Measurements from ENCODE around the gene CRYGB. TPM values are rescaled to one million over a fixed set of nuclear protein-coding genes. Genes with fewer than 3 reads are reported as not detected.

Gene CRYGB
- total RNA-seq, 8 experiments from 2014 or later, result not detected

DNA sequence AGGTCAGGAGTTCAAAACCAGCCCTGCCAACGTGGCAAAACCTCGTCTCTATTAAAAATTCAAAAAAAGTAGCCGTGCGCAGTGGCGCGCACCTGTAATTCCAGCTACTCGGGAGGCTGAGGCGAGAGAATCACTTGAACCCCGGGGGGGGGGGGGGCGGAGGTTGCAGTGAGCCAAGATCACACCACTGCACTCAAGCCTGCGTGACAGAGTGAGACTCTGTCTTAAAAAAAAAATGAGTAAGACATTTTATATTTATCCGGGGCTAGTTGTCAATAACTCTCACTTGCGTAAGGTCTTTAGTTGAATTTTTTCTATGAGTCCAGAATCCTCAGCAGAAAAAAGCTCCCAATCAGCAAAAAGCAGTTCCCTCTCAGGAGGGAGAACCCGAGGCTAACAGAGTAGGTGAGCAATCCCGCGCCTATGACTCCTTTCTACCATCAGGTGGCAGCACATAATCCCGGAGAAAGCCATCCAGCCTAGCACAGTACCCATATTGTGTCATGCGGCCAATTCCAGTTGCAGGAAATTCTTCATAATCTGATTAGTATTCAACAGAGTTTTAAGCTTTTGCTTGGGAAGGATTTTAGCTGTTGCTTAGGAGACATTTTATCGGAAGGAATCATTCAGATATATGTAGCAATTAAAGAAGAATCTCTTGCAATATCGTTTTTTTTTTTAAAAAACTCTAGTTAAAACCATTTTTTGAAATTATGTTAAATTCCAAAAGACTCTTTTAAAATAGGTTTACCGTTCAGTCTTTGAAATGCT is 29.3 kb upstream of the CRYGB start:
- in situ Hi-C loops (cut with MboI; ENCODE audit: low pct_unique_long_range_greater_than_20kb in 2 of 9, low sequenced_read_pairs in 9 of 9, unreplicated experiment in 9 of 9), result loop anchor here in 1 of 9 experiments (10.0 kb wide), 1 partner anchor 70 kb away; no protein-coding TSS in a partner anchor
- ATAC-seq (replicated peaks in 6 of 8), result peak; percentile 89 to 100 (median 100)
- 10 to 37% (median 28%) methylated on average over 1 to 13 of the region's 21 CpGs for WGBS, 10 experiments
- no peak overlapping the region for H3K4me3 ChIP-seq
- no peak overlapping the region for H3K27ac ChIP-seq
- H3K4me1 ChIP-seq (replicated peaks in 1 of 2), result peaks cover 0 to 4% of the 10 kb centered on the region in 2 donors

GRCh38 chr2:208174144-208174543 is 28.2 kb upstream of the CRYGB start:
- H3K4me3 ChIP-seq, result no peak overlapping the region
- in situ Hi-C loops (cut with MboI; ENCODE audit: low pct_unique_long_range_greater_than_20kb in 2 of 9, low sequenced_read_pairs in 9 of 9, unreplicated experiment in 9 of 9), result loop anchor here in 1 of 9 experiments (10.0 kb wide), 1 partner anchor 71 kb away; no protein-coding TSS in a partner anchor
- WGBS, 10 experiments, result 60 to 100% (median 95%) methylated on average over 2 to 6 of the region's 9 CpGs; no CpG with 5 or more reads in 2 of the 10 experiments
- ATAC-seq (replicated peaks in 6 of 8), result no peak
- no peak overlapping the region for H3K27ac ChIP-seq
- peaks cover 0 to 4% of the 10 kb centered on the region in 2 donors for H3K4me1 ChIP-seq (replicated peaks in 1 of 2)

DNA sequence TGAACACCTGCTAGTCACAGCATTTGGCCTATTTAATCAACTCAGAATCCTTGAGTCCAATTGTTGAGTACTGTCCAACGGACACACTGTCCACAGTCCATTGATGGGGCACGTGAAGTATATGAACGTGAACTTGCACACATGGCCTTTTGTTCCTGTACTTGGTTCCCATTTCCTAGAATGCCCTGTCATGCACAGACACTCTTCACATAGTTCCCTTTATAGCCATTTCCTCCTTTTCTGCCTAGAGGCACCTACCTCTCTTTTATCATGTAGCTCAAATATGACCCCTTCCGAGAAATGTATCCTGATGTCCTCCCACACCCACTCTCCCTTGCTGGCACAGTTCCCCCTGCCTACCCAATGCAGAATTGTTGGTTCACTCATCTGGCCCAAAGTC is 26.2 kb upstream of the CRYGB start:
- 24 to 100% (median 74%) methylated on average over 1 to 3 of the region's 4 CpGs; no CpG with 5 or more reads in 2 of the 10 experiments for WGBS, 10 experiments
- Histone ChIP-seq H3K4me1 (replicated peaks in 1 of 2) (peaks cover 0 to 4% of the 10 kb centered on the region in 2 donors), H3K4me3 (no peak overlapping the region), H3K27ac (no peak overlapping the region)
- in situ Hi-C loops (cut with MboI; ENCODE audit: low pct_unique_long_range_greater_than_20kb in 2 of 9, low sequenced_read_pairs in 9 of 9, unreplicated experiment in 9 of 9), result loop anchor here in 1 of 9 experiments (10.0 kb wide), 1 partner anchor 73 kb away; no protein-coding TSS in a partner anchor
- peak in 2 of 8 experiments; percentile 11 to 18 for ATAC-seq (replicated peaks in 6 of 8)

DNA sequence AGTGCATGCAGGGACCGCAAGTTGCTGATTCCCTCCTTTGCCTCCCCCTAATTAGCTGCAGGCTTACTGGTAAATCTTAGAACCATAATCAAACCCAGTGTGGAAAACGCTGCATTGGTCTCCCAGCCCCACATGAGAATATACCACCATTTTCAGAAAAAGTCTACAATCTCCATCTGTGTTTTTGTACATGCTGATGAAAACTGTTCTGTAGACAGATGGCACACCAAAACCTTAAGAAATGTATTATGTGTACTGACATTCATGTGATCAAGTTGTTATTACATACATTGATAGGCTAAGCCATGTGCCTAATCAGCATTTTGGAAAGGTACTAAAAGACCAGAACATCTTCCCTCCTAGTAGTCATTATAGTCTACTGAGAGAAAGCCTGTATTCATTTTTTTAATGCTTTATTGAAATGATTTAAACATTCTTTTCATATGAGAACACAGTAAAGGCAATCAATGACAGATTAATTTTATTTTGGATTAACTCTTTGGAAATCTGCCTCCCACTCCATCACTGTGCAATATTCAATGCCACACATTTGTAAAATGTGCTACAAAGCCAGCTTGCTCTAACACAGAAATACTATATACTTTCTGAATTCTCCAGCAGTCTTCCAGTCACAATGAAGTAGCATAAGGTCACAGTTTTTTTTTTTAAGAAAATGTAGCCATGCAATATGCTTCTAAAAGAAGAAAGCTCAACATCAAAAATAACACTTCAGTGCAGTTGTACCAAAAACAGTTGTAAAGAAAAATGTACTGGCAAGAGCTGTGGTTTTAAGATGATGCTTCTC is 19.2 kb upstream of the CRYGB start:
- no peak overlapping the region for H3K27ac ChIP-seq
- in situ Hi-C loops (cut with MboI; ENCODE audit: low pct_unique_long_range_greater_than_20kb in 2 of 9, low sequenced_read_pairs in 9 of 9, unreplicated experiment in 9 of 9), result no loop called here
- no peak for ATAC-seq (replicated peaks in 6 of 8)
- no peaks in the 10 kb centered on the region for H3K4me1 ChIP-seq (replicated peaks in 1 of 2)
- 0 to 100% (median 90%) methylated on average over 1 to 2 of the region's 2 CpGs; no CpG with 5 or more reads in 3 of the 10 experiments for WGBS, 10 experiments
- no peak overlapping the region for H3K4me3 ChIP-seq

DNA sequence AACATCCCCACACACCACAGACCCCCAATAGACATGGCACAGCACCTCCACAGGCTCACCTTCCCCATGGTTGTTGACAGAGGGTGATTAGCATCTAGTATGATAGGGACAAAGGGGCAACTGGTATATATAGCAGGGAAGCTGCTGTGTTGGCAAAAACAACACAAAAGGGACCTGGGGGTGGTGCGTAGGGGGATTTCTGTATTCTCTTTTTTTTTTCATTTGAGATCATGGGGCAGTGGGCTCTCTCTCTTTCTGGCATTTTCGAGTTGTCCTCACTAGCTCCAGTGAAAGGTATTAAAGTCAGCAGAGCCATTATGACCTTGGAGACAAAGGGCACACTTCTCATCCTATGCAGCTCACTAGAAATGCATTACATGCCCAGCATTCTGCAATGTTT is 17.5 kb upstream of the CRYGB start, which contains the start of gene CRYGA:
Gene CRYGA, minus strand, starts transcription at position 101 of the 400 bp plus-strand sequence. Its CDS starts 33 bp downstream, at position 68.
- Histone ChIP-seq H3K27ac (no peak within 1 kb of the TSS), H3K4me3 (no peak within 1 kb of the TSS), H3K4me1 (replicated peaks in 1 of 2) (no peaks in the 10 kb centered on the region)
- in situ Hi-C loops (cut with MboI; ENCODE audit: low pct_unique_long_range_greater_than_20kb in 2 of 9, low sequenced_read_pairs in 9 of 9, unreplicated experiment in 9 of 9), result no loop called here
- 0 to 86% (median 67%) methylated on average over 1 of the region's 2 CpGs; no CpG with 5 or more reads in 5 of the 10 experiments for WGBS, 10 experiments
- peak in 1 of 8 experiments; percentile 18 for ATAC-seq (replicated peaks in 6 of 8)

GRCh38 chr2:208156439-208156838 is 10.5 kb upstream of the CRYGB start:
- no peak for ATAC-seq (replicated peaks in 6 of 8)
- peaks cover 6 to 7% of the 10 kb centered on the region in 2 donors for H3K4me1 ChIP-seq (replicated peaks in 1 of 2)
- H3K4me3 ChIP-seq, result no peak overlapping the region
- H3K27ac ChIP-seq, result no peak overlapping the region
- WGBS, 10 experiments, result 0 to 100% (median 28%) methylated on average over 1 to 2 of the region's 2 CpGs; no CpG with 5 or more reads in 4 of the 10 experiments
- in situ Hi-C loops (cut with MboI; ENCODE audit: low pct_unique_long_range_greater_than_20kb in 2 of 9, low sequenced_read_pairs in 9 of 9, unreplicated experiment in 9 of 9), result no loop called here

- Histone ChIP-seq H3K27ac (no peak overlapping the region), H3K4me1 (replicated peaks in 1 of 2) (peaks cover 6 to 7% of the 10 kb centered on the region in 2 donors), H3K4me3 (no peak overlapping the region)
- in situ Hi-C loops (cut with MboI; ENCODE audit: low pct_unique_long_range_greater_than_20kb in 2 of 9, low sequenced_read_pairs in 9 of 9, unreplicated experiment in 9 of 9), result no loop called here
- ATAC-seq (replicated peaks in 6 of 8), result no peak
Observed at GRCh38 chr2:208153156-208153555, 7.2 kb upstream of the CRYGB start.

DNA sequence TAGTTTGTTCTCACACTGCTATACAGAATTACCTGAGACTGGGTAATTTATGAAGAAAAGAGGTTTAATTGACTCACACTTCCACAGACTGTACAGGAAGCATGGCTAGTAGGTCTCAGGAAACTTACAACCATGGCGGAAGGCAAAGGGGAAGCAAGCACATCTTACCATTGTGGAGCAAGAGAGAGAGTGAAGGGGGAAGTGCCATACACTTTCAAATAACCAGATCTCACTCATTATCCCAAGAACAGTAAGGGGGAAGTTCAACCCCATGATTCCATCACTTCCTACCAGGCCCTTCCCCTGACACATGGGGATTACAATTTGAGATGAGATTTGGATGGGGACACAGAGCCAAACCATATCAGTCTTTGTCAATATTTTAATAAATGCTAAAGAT is 5.0 kb upstream of the CRYGB start:
- no peak for ATAC-seq (replicated peaks in 6 of 8)
- in situ Hi-C loops (cut with MboI; ENCODE audit: low pct_unique_long_range_greater_than_20kb in 2 of 9, low sequenced_read_pairs in 9 of 9, unreplicated experiment in 9 of 9), result no loop called here
- Histone ChIP-seq H3K27ac (no peak overlapping the region), H3K4me3 (no peak overlapping the region), H3K4me1 (replicated peaks in 1 of 2) (peaks cover 4% of the 10 kb centered on the region in 2 donors)
- 14 to 100% (median 100%) methylated on average over 1 of the region's 1 CpG; no CpG with 5 or more reads in 4 of the 10 experiments for WGBS, 10 experiments

- in situ Hi-C loops (cut with MboI; ENCODE audit: low pct_unique_long_range_greater_than_20kb in 2 of 9, low sequenced_read_pairs in 9 of 9, unreplicated experiment in 9 of 9), result no loop called here
- H3K4me1 ChIP-seq (replicated peaks in 1 of 2), result no peaks in the 10 kb centered on the region
- H3K27ac ChIP-seq, result no peak overlapping the region
- no peak for ATAC-seq (replicated peaks in 6 of 8)
- H3K4me3 ChIP-seq, result no peak overlapping the region
Observed at GRCh38 chr2:208150094-208150493, 4.1 kb upstream of the CRYGB start.

DNA sequence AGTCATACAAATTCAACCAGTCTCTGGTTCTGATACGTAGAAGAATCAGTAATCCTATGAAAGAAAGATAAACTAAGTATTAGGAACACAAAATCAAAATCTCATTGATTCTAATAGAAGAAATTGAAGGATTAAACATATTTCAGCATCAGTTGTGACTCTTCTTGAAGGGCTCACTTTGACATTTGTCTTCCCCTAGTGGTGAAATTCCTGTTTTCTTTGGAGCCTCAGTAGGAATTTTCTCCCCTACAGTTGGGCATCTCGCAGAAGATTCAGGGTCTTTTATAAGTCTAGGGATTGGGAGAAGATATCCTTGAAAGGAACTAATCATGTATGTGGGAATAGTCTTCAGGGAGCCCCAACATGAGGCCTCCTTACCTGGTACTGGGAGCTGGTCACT is 2.8 kb upstream of the CRYGB start:
- Histone ChIP-seq H3K27ac (no peak overlapping the region), H3K4me3 (no peak overlapping the region), H3K4me1 (replicated peaks in 1 of 2) (no peaks in the 10 kb centered on the region)
- in situ Hi-C loops (cut with MboI; ENCODE audit: low pct_unique_long_range_greater_than_20kb in 2 of 9, low sequenced_read_pairs in 9 of 9, unreplicated experiment in 9 of 9), result no loop called here
- no peak for ATAC-seq (replicated peaks in 6 of 8)
- 7 to 80% (median 33%) methylated on average over 1 to 2 of the region's 2 CpGs; no CpG with 5 or more reads in 3 of the 10 experiments for WGBS, 10 experiments

GRCh38 chr2:208147759-208148158 is 1.8 kb upstream of the CRYGB start:
- H3K4me1 ChIP-seq (replicated peaks in 1 of 2), result no peaks in the 10 kb centered on the region
- no peak overlapping the region for H3K27ac ChIP-seq
- peak in 1 of 8 experiments; percentile 35 for ATAC-seq (replicated peaks in 6 of 8)
- 92 to 100% methylated on average over 1 to 2 of the region's 3 CpGs; no CpG with 5 or more reads in 8 of the 10 experiments for WGBS, 10 experiments
- in situ Hi-C loops (cut with MboI; ENCODE audit: low pct_unique_long_range_greater_than_20kb in 2 of 9, low sequenced_read_pairs in 9 of 9, unreplicated experiment in 9 of 9), result no loop called here
- no peak overlapping the region for H3K4me3 ChIP-seq

DNA sequence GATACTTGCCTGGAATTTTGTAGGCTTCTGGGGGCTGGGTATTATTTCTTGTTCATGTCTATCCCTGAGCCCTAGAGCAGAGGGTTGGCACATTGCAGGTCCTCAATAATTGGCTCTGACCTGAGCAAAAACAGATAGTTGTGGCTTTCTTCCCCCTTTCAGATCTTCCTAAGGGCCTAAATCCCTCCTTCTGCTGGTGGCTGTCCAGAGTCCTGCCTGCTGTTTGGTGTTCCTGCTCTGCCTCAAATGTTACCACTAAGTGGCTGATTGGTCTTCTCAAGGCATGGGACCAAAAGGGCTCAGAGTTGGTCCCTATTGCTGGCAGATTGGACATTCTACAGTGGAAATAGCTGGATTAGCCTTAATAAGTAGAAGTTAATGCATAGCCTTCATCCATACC is 1.1 kb upstream of the CRYGB start:
- H3K4me1 ChIP-seq (replicated peaks in 1 of 2), result no peaks in the 10 kb centered on the region
- no peak for ATAC-seq (replicated peaks in 6 of 8)
- no peak overlapping the region for H3K27ac ChIP-seq
- in situ Hi-C loops (cut with MboI; ENCODE audit: low pct_unique_long_range_greater_than_20kb in 2 of 9, low sequenced_read_pairs in 9 of 9, unreplicated experiment in 9 of 9), result no loop called here
- no peak overlapping the region for H3K4me3 ChIP-seq
